Measurements from ENCODE around the gene SRP72. TPM values are rescaled to one million over a fixed set of nuclear protein-coding genes. Genes with fewer than 3 reads are reported as not detected.
"Not testable (repeated sequence)": the region's sequence is repeated elsewhere in the genome, so short reads cannot be mapped to it uniquely, and the experiment has no call there.

The SRP72 gene
- total RNA-seq, 3 donors from 2014 or later, result 54.8 to 68.8 (median 63.9) TPM

DNA sequence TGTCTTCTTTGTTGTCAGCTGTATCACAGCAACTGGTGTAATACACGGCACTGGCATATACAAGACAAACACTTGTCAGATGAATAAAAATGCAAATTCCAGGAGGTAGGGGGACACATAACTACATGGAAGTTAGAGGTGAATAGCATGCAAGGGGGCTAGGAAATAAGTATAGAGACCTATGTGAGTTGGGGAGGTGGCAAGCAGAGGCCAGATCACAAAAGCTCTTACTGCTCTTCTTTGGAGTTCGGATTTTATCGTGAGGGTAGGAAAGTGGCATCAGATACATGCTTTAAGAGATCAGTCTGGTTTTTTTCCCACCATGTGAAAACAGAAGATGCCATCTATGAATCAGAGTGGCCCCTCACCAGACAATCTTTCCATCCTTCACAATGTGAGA lies 2.8 kb upstream of the SRP72 start:
- intact Hi-C loops (cut with DNase I, micrococcal nuclease), result no loop called here
- DNase-seq (no peak), ATAC-seq (no peak)
- Histone ChIP-seq H3K4me3 (no peak overlapping the region), H3K4me1 (ENCODE audit: low read depth) (peaks cover 18% of the 10 kb centered on the region), H3K36me3 (ENCODE audit: low read depth) (no peaks in the 10 kb centered on the region), H3K9me3 (no peaks in the 10 kb centered on the region)
- TF ChIP-seq, protein P1, sequence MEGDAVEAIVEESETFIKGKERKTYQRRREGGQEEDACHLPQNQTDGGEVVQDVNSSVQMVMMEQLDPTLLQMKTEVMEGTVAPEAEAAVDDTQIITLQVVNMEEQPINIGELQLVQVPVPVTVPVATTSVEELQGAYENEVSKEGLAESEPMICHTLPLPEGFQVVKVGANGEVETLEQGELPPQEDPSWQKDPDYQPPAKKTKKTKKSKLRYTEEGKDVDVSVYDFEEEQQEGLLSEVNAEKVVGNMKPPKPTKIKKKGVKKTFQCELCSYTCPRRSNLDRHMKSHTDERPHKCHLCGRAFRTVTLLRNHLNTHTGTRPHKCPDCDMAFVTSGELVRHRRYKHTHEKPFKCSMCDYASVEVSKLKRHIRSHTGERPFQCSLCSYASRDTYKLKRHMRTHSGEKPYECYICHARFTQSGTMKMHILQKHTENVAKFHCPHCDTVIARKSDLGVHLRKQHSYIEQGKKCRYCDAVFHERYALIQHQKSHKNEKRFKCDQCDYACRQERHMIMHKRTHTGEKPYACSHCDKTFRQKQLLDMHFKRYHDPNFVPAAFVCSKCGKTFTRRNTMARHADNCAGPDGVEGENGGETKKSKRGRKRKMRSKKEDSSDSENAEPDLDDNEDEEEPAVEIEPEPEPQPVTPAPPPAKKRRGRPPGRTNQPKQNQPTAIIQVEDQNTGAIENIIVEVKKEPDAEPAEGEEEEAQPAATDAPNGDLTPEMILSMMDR (IDR thresholded peaks at IDR 0.05), result no peak

DNA sequence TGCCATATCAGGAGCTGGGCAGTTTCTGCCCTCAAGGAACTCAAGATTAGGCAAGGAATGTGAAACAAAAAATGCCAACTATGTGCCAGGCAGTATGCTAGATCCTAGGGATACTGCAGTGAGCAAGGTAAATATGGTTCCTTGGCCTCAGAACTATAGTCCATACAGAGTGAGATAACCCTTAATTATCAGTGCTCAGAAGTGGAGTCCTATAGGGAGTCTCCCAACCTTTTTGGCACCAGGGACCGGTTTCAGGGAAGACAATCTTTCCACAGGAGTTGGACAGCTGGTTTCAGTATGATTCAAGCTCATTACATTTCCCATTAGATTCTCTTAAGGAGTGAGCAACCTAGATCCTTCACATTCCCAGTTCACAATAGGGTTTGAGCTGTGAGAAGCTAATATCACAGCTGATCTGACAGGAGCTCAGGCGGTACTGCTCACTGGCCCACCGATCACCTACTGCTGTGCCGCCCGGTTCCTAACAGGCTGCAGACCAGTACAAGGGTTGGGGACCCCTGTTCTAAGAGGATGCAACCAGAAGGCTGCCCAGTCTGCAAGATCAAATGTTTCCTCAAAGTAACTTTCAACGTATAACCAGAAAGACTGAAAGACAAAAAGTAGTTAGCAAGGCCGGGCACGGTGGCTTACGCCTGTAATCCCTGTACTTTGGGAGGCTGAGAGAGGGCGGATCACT lies 1.7 kb upstream of the SRP72 start:
- intact Hi-C loops (cut with DNase I, micrococcal nuclease), result no loop called here
- peak in 1 of 3 donors; percentile 5 for DNase-seq

DNA sequence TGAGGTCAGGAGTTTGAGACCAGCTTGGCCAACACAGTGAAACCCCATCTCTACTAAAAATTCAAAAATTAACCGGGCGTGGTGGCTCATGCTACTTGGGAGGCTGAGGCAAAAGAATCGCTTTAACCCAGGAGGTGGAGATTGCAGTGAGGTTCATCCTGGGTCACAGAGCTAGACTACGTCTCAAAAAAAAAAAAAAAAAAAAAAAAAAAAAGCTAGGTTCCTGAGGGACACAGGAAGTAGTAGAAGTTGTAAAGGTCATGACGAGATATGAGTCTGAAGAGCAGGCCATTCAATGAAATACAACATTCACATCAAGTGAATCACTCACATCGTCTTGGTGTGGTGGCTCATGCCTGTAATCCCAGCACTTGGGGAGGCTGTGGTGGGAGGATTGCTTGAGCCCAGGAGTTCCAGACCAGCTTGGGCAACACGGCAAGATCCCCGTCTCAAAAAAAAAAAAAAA lies 1.1 kb upstream of the SRP72 start:
- DNase-seq, result peak in 1 of 3 donors; percentile 23

More for the DNA sequence above, 1.7 kb upstream of the SRP72 start:
- Histone ChIP-seq H3K9me3 (no peaks in the 10 kb centered on the region), H3K4me1 (ENCODE audit: low read depth) (peaks cover 18% of the 10 kb centered on the region), H3K36me3 (ENCODE audit: low read depth) (no peaks in the 10 kb centered on the region), H3K4me3 (no peak overlapping the region)
- TF ChIP-seq, protein P1 (IDR thresholded peaks at IDR 0.05), result no peak
- no peak for ATAC-seq

DNA sequence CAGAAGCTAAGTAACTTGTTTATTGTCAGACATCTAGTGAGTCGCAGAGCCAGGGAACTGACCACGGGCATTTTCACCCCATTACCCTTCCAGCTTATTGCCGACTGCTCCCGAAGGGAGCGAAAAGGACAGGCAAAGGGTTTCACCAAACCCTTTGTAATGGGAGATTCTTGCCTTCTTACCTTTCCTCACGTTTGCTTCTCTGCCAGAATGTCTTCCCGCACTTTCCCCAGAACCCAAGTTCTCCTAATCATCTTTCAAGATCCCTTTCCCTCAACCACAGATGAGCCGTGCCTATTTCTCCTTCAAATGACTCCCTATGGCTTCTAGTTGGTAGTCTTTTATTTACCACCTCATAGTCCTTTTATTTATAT lies 520 bp upstream of the SRP72 start:
- TF ChIP-seq, protein P1 (IDR thresholded peaks at IDR 0.05), result no peak
- H3K4me3 ChIP-seq, result peak overlapping the region; percentile 99
- no peaks in the 10 kb centered on the region for H3K36me3 ChIP-seq (ENCODE audit: low read depth)
- peaks cover 18% of the 10 kb centered on the region for H3K4me1 ChIP-seq (ENCODE audit: low read depth)
- ATAC-seq (no peak), DNase-seq (peak in 1 of 3 donors; percentile 7)
- no peaks in the 10 kb centered on the region for H3K9me3 ChIP-seq
- intact Hi-C loops (cut with DNase I, micrococcal nuclease), result no loop called here

More for the DNA sequence above, 1.1 kb upstream of the SRP72 start:
- H3K9me3 ChIP-seq; H3K4me3 ChIP-seq; H3K36me3 ChIP-seq (ENCODE audit: low read depth); intact Hi-C loops (cut with DNase I, micrococcal nuclease): not testable (repeated sequence)
- ATAC-seq, result peak; percentile 74
- H3K4me1 ChIP-seq (ENCODE audit: low read depth), result peaks cover 18% of the 10 kb centered on the region

DNA sequence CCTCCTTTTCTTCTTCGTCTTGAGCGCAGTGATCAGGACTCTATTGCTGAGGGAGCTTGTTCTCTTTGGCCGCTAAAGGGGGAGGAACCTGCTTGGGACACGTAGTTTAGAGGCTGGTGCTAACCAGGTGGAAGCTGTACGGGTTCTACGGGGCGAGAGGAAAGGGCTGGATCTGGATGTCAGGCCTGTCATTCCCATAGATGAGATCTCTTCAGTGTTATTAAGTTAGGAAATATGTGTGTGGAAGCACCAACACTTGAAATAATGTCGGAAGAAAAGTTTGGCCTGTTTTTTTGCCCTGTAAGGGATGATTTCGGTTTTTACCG lies 643 bp downstream of the SRP72 start:
- Histone ChIP-seq H3K9me3 (no peaks in the 10 kb centered on the region), H3K4me1 (ENCODE audit: low read depth) (peaks cover 18% of the 10 kb centered on the region), H3K36me3 (ENCODE audit: low read depth) (peaks cover 5% of the 10 kb centered on the region), H3K4me3 (peak overlapping the region; percentile 99)
- no peak for DNase-seq
- intact Hi-C loops (cut with DNase I, micrococcal nuclease), result no loop called here
- peak; percentile 74 for ATAC-seq
- TF ChIP-seq, protein P1 (IDR thresholded peaks at IDR 0.05), result no peak

DNA sequence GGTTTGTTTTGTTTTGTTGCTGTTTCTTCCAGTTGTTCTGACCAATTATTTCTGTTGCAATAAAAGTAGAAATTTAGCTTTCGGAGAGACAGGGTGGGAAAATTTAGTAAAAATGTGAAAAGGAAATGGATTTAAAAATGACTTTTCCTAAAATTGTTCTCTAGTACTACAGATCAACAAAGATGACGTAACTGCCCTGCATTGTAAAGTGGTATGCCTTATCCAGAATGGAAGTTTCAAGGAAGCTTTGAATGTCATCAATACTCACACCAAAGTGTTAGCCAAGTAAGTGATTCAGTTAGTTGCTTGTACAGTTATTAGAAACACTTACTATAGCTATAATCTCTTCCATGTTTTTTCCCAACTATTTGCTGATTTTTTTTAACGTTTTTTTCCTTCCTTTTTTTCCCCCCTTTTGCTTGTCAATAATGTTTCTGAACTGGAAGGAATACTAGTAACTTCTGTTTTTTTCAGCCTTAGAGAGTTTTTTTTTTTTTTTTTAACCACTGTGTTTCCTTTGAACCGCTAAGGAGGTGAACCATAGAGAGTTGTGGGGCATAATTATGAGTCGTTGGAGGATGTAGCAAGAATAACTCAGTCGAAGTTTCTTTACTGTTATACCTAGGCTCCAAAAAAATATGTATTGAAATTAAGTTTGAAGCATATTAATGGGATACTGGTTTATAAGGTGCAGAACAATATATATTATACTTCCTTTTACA lies 2.2 kb downstream of the SRP72 start:
- intact Hi-C loops (cut with DNase I, micrococcal nuclease), result no loop called here
- no peaks in the 10 kb centered on the region for H3K9me3 ChIP-seq
- H3K4me1 ChIP-seq (ENCODE audit: low read depth), result peaks cover 18% of the 10 kb centered on the region
- TF ChIP-seq, protein P1 (IDR thresholded peaks at IDR 0.05), result no peak
- no peak overlapping the region for H3K4me3 ChIP-seq
- no peak for ATAC-seq
- peaks cover 6% of the 10 kb centered on the region for H3K36me3 ChIP-seq (ENCODE audit: low read depth)
- DNase-seq, result no peak

Data from mucosa of descending colon (tissue), 3 donors.